T1000 (cell line): ENCODE data around the gene MRPL52.

Experiments used
- DNase-seq: peaks from one replicate; lab custom pipeline; 2025; ENCODE audit warnings: mixed read lengths; lab: John Stamatoyannopoulos, UW

The MRPL52 gene

DNA sequence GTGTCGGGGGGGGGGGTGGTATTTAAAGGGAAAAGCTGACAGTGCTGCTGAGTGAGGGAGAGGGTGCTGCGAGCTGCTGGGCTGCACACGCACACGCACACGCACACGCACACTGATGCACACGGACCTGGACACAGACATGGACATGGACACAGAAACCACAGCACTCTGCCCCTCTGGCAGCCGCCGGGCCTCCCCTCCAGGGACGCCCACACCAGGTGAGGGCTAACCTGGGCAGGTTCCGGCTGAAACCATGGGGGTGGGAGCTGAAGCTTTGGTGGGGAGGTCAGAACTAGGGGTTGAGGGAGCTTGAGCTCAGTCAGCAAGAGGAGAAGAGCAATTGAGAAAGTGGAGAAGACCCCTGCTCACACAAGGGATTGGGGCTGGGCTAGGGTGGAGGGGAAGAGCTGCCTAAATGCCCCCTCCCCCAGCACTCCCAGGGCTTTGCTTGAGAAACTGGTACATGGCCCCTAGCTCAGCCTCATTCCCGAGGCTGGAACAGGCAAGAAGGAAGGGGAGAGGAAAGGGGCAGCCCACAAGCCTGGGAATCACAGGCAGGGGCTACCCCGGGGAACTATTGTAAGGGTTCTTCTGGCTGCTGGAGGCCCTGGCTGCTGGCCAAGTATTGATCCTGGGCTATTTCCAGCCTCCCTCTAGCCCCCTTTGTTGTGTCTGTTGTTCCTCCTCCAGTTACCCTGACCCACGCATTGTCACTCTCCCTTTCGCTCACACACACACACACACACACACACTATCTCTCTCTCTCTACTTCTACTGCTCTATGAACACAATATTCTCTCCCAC lies 53.7 kb downstream of the MRPL52 start, which contains the start of gene REM2:
TSS of gene REM2 (plus strand) at position 50 of the 804 bp plus-strand sequence. CDS start at position 116, 66 bp downstream.
- no peak for DNase-seq

DNA sequence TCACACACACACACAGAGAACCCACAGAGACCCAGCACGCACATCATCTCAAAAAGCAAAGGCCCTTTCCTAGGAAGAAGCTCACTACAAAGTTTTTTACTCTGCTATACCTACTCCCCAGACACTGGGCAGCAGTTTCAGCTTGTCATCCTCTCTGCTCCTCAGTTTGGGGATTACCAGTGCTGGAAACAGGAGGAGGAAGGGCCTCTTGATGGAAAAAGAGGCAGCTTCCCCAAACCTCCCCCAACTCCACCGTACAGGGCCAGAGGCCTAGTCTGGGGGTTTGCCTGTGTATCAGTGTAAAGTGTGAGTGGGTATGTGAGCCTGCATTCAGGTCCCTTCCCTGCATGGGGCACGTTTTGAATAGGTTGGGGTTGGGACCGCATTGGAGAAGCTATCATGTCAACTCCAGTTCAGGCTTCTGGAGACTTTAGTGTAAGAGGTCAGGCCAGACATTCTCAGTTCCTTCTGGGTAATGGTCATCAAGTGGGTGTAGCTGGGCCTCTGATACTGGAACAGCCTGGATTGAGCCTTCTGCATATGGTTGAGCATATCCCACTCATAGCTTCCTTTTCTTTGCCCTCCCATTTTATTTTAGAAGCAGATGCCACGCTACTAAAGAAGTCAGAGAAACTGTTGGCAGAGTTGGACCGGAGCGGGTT lies 54.5 kb downstream of the MRPL52 start:
- DNase-seq, result no peak
